Measurements from ENCODE around the gene ARHGAP26.

DNA sequence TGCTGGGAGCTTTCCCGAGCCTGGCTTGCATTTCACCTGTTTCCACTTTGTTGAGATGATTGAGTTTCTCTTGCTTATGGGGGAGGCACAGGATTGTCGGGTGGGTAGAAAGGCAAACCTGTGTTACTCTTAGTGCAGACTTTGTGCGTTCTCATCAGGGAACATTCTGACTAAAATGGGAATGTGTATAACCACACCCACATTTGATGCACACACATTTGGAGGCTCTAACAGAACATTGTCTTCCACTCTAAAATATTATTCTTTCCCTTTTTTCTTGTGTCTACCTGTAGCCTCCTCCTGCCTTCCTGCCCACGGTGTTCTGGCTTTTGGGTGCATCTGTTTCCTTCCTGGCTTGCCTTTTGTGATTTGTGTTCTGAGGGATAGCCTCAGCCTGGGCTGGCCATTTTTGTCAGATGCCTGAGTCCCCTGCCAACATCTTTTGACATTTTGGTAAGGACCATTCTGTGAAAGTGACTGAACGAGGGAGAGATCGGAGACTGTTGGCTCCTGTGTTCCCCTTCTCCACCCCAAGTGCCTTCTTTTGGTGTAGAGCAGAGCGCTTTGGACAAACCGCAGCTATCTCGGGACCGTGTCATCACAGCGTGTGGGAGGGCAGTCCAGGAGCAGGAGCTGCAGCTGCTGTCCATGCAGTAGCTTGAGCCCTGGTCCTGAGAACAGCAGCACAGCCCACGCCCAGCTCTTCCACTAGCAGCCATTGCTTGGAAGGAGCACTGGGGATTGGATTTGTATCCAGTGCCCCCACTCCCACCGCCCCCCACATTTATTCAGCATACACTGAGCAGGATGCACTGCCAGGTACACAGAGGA lies 101.4 kb downstream of the ARHGAP26 start:
- TF ChIP-seq, protein P1, sequence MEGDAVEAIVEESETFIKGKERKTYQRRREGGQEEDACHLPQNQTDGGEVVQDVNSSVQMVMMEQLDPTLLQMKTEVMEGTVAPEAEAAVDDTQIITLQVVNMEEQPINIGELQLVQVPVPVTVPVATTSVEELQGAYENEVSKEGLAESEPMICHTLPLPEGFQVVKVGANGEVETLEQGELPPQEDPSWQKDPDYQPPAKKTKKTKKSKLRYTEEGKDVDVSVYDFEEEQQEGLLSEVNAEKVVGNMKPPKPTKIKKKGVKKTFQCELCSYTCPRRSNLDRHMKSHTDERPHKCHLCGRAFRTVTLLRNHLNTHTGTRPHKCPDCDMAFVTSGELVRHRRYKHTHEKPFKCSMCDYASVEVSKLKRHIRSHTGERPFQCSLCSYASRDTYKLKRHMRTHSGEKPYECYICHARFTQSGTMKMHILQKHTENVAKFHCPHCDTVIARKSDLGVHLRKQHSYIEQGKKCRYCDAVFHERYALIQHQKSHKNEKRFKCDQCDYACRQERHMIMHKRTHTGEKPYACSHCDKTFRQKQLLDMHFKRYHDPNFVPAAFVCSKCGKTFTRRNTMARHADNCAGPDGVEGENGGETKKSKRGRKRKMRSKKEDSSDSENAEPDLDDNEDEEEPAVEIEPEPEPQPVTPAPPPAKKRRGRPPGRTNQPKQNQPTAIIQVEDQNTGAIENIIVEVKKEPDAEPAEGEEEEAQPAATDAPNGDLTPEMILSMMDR (conservative IDR thresholded peaks at IDR 0.05; ENCODE audit: low read depth in 2 of 2), result no peak
- TF ChIP-seq EZH2 (IDR thresholded peaks at IDR 0.05; ENCODE audit: low read depth, unreplicated experiment), result no peak
- TF ChIP-seq EZH2phosphoT487 (IDR thresholded peaks at IDR 0.05; ENCODE audit: unreplicated experiment), result no peak
- TF ChIP-seq, protein P2, sequence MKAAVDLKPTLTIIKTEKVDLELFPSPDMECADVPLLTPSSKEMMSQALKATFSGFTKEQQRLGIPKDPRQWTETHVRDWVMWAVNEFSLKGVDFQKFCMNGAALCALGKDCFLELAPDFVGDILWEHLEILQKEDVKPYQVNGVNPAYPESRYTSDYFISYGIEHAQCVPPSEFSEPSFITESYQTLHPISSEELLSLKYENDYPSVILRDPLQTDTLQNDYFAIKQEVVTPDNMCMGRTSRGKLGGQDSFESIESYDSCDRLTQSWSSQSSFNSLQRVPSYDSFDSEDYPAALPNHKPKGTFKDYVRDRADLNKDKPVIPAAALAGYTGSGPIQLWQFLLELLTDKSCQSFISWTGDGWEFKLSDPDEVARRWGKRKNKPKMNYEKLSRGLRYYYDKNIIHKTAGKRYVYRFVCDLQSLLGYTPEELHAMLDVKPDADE (IDR thresholded peaks at IDR 0.05), result no peak

Data from GM23338 (cell line).